Thyroid gland (tissue), 4 donors: ENCODE data around the gene CD180.

Experiments used
- CTCF ChIP-seq, 6 experiments: fragments of 200-600 bp in 3 of 6; fragments of 450-650 bp in 3 of 6; sonication (generic) in 3 of 6; IDR thresholded peaks; one replicate each; pipeline ENCODE4 v1.5.1; 2016 to 2019; ENCODE audit warnings: antibody characterized with exemption in 6 of 6, mild to moderate bottlenecking in 2 of 6, inconsistent platforms in 1 of 6, moderate library complexity in 1 of 6
- POLR2A ChIP-seq, 2 donors: fragments of 450-650 bp; IDR thresholded peaks; one replicate each; pipeline ENCODE4 v1.6.1; 2017; ENCODE audit warnings: antibody characterized with exemption in 2 of 2, mild to moderate bottlenecking in 2 of 2, moderate library complexity in 1 of 2

GRCh38 chr5:67189931-67190330 is 6.7 kb downstream of the CD180 start:
- TF ChIP-seq CTCF (IDR thresholded peaks at IDR 0.05) (no peak), POLR2A (IDR thresholded peaks at IDR 0.05) (no peak)
